ENCODE data around the gene CKS2. TPM values are rescaled to one million over a fixed set of nuclear protein-coding genes. Genes with fewer than 3 reads are reported as not detected.

The CKS2 gene
- total RNA-seq, 3 donors from 2014 or later (not counting 1 experiment from before 2014, with no cell fraction given): 11.4 to 18.3 (median 16.4) TPM

- no peak for TF ChIP-seq CTCF (IDR thresholded peaks at IDR 0.05)
- H3K36me3 Mint-ChIP-seq: no peaks in the 10 kb centered on the region
- Histone ChIP-seq H3K4me3 (ENCODE audit: low read length) (no peak overlapping the region), H3K36me3 (ENCODE audit: control insufficient read depth, insufficient read depth, low read length) (no peaks in the 10 kb centered on the region), H3K4me1 (ENCODE audit: control insufficient read depth, insufficient read depth, low read length) (peaks cover under 1% of the 10 kb centered on the region), H3K9me3 (ENCODE audit: control insufficient read depth, insufficient read depth, low read length) (no peaks in the 10 kb centered on the region), H3K27ac (ENCODE audit: low read length) (no peak overlapping the region), H3K27me3 (ENCODE audit: control insufficient read depth, insufficient read depth, low read length) (no peaks in the 10 kb centered on the region)
- peak in 1 of 3 donors; percentile 37 for ATAC-seq
- H3K4me1 Mint-ChIP-seq: no peaks in the 10 kb centered on the region
- 66% methylated on average over 6 of the region's 7 CpGs for WGBS (ENCODE audit: insufficient coverage)
- H3K27me3 Mint-ChIP-seq (ENCODE audit: low read depth in 2 of 2): no peaks in the 10 kb centered on the region
- no peaks in the 10 kb centered on the region for H3K9me3 Mint-ChIP-seq
- H3K27ac Mint-ChIP-seq: no peak overlapping the region
- intact Hi-C loops (cut with micrococcal nuclease): no loop called here
- no peak for DNase-seq
- no peak overlapping the region for H3K4me3 Mint-ChIP-seq
Observed at GRCh38 chr9:89304020-89304833, 6.8 kb upstream of the CKS2 start.

GRCh38 chr9:89304834-89305188 lies 6.2 kb upstream of the CKS2 start:
- H3K36me3 Mint-ChIP-seq: no peaks in the 10 kb centered on the region
- no peaks in the 10 kb centered on the region for H3K36me3 ChIP-seq (ENCODE audit: control insufficient read depth, insufficient read depth, low read length)
- H3K27ac ChIP-seq (ENCODE audit: low read length): no peak overlapping the region
- intact Hi-C loops (cut with micrococcal nuclease): no loop called here
- no peak for DNase-seq
- no peak for ATAC-seq
- H3K27me3 Mint-ChIP-seq (ENCODE audit: low read depth in 2 of 2): no peaks in the 10 kb centered on the region
- no peaks in the 10 kb centered on the region for H3K4me1 Mint-ChIP-seq
- no peak for TF ChIP-seq CTCF (IDR thresholded peaks at IDR 0.05)
- H3K4me1 ChIP-seq (ENCODE audit: control insufficient read depth, insufficient read depth, low read length): peaks cover 6% of the 10 kb centered on the region
- H3K9me3 ChIP-seq (ENCODE audit: control insufficient read depth, insufficient read depth, low read length): no peaks in the 10 kb centered on the region
- H3K4me3 ChIP-seq (ENCODE audit: low read length): no peak overlapping the region
- no peak overlapping the region for H3K27ac Mint-ChIP-seq
- no peaks in the 10 kb centered on the region for H3K9me3 Mint-ChIP-seq
- 33% methylated on average over 1 of the region's 2 CpGs for WGBS (ENCODE audit: insufficient coverage)
- H3K4me3 Mint-ChIP-seq: no peak overlapping the region
- no peaks in the 10 kb centered on the region for H3K27me3 ChIP-seq (ENCODE audit: control insufficient read depth, insufficient read depth, low read length)

DNA sequence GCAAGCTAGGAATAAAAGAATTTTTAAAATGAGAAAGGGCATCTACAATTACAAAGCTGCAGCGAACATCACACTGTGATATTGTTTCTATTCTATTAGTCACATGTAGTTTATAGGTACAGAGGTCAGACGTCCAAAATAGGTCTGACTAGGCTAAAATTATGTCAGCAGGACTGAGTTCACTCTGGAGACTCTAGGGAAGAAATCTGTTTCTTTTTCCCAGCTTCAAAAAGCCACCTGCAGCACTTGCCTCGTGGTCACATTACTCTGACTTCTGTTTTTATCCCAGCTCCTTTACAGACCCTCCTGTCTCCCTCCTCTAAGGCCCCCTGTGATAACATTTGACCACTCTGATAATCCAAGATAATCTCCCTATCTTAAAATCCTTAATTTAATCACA lies 5.1 kb upstream of the CKS2 start:
- intact Hi-C loops (cut with micrococcal nuclease): no loop called here
- no peaks in the 10 kb centered on the region for H3K9me3 Mint-ChIP-seq
- 75% methylated on average over 3 of the region's 3 CpGs for WGBS (ENCODE audit: insufficient coverage)

More for the DNA sequence above, 5.1 kb upstream of the CKS2 start:
- Mint-ChIP-seq H3K4me1 (peaks cover 4 to 5% of the 10 kb centered on the region in 2 donors), H3K36me3 (no peaks in the 10 kb centered on the region), H3K4me3 (no peak overlapping the region), H3K27me3 (ENCODE audit: low read depth in 2 of 2) (no peaks in the 10 kb centered on the region), H3K27ac (no peak overlapping the region)
- peaks cover 11% of the 10 kb centered on the region for H3K4me1 ChIP-seq (ENCODE audit: control insufficient read depth, insufficient read depth, low read length)
- no peaks in the 10 kb centered on the region for H3K9me3 ChIP-seq (ENCODE audit: control insufficient read depth, insufficient read depth, low read length)
- no peak overlapping the region for H3K4me3 ChIP-seq (ENCODE audit: low read length)
- no peaks in the 10 kb centered on the region for H3K27me3 ChIP-seq (ENCODE audit: control insufficient read depth, insufficient read depth, low read length)
- ATAC-seq (no peak), DNase-seq (no peak)
- no peak overlapping the region for H3K27ac ChIP-seq (ENCODE audit: low read length)
- TF ChIP-seq CTCF (IDR thresholded peaks at IDR 0.05): no peak
- H3K36me3 ChIP-seq (ENCODE audit: control insufficient read depth, insufficient read depth, low read length): no peaks in the 10 kb centered on the region
